GM18511 (cell line): ENCODE results near the gene DAGLA.

Source experiments
- ATAC-seq: cut with Tn5 transposase; IDR thresholded peaks from one replicate; pipeline ENCODE4 v1.9.1; 2021; ENCODE audit warnings: mild to moderate bottlenecking, moderate library complexity; ENCODE audit not compliant: unreplicated experiment

The DAGLA gene

GRCh38 chr11:61706452-61707400, 26.5 kb downstream of the DAGLA start:
- no peak for ATAC-seq

DNA sequence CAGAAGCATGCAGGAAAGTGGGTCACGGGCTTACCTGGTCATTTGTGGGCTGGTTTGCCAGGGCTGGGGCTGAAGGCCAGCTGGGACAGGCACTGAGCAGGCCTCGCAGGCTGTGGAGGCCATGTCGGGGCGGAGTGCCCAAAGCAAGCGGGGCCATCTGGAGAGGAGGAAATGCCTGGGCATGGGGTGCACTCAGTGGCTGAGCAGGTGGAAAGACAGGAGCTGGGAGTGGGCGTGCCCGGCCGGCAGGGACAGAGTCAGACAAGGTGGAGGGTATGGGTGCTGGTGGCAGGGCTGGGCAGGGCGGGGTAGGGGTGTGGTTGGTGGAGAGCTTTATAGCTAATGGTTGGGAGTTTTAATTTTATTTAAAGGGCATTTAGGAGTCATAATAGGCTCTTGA, 27.4 kb downstream of the DAGLA start:
- ATAC-seq, result no peak

DNA sequence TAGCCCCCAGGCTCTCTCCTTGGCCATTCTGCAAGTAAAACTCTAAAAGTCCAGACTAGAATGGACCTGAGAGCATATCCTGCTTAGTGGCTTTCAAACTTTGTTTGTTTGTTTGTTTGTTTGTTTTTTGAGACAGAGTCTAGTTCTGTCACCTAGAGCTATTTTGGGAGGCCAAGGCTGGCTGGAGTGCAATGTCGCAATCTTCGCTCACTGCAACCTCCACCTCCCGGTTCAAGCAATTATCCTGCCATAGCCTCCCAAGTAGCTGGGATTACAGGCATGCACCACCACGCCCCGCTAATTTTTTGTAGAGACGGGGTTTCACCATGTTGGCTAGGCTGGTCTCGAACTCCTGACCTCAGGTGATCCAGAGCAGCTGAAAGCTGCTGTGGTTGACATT, 28.9 kb downstream of the DAGLA start:
- no peak for ATAC-seq

DNA sequence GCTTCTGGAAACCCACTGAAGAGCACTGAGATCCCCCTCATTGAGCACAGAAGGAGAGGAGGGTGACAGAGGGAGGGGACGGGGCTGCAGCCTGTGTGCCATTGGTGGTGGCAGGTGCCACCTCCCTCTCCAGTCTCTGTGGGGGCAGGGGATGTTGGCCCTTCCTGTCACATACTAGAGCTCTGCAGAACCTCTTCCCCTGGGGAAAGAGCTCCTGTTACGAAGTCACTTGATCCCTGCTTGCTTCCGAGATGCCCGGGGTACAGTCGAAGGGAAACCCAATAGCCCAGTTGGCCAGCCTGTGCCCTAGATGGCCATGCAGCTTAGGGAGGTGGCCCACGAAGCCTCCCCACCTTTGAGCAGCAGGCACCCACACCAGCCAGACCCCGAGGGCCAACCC, 29.4 kb downstream of the DAGLA start:
- no peak for ATAC-seq

DNA sequence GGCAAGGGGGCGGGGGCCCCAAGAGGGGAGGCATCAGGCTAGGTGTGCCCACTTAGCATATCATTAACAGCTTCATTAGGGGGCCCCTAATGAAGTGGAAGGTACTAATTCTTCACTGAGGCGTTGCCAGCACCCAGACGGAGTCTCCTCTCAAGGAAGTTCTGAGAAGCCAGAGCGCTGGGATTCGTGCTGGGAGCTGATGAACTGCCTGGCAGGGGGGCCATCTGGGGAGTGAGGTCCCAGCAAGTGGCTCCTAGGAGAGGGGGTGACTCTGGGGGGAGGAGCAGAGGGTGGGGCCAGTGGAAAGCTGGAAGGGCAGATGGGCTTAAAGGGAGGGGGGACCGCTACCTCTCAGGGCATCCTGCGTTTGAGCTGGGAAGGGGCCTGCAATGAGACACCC, 29.8 kb downstream of the DAGLA start:
- no peak for ATAC-seq

DNA sequence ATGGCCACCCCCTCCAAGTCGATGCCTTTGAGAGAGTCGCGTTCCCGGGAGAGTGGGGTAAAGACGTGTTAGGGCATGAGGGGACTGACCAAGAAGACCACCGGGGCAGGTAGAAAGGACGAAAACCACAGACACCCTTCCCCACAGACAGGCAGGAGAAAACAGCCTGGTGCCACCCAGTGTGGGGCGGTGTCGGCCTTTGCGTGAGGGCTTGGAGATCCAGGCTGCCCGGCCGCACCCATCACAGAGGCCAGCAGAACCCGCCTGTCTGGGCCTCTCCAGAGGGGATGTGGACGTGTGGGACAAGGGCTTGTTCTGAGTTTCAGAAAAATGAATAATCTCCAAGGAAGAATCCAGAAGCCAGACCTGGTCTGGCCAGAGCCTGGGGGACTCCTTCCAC, 30.8 kb downstream of the DAGLA start:
- no peak for ATAC-seq

GRCh38 chr11:61711498-61711897, 31.3 kb downstream of the DAGLA start:
- no peak for ATAC-seq

GRCh38 chr11:61712314-61712713, 32.1 kb downstream of the DAGLA start:
- no peak for ATAC-seq

DNA sequence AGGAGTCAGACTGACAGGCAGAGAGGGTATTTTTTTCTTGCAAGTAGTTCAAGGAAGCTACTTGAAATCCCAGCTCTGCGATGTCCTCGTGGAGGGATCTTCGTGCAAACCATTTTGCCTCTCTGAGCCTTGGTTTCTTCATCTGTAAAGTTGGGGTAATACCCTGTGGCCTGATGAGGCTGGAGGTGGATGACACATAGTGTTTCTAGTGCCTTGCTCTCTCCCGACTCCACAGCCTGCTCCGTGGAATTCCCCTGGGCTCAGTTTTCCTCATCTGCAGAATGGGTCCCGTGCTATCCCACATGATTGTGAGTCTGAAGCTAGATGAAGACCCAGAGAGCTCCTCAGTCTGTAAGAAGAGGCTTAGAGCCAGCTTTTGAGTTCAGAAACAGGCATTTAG, 32.7 kb downstream of the DAGLA start:
- ATAC-seq, result no peak

- ATAC-seq, result no peak
Measured at GRCh38 chr11:61713464-61713863, 33.3 kb downstream of the DAGLA start.

- no peak for ATAC-seq
Measured at GRCh38 chr11:61713906-61714305, 33.7 kb downstream of the DAGLA start.

DNA sequence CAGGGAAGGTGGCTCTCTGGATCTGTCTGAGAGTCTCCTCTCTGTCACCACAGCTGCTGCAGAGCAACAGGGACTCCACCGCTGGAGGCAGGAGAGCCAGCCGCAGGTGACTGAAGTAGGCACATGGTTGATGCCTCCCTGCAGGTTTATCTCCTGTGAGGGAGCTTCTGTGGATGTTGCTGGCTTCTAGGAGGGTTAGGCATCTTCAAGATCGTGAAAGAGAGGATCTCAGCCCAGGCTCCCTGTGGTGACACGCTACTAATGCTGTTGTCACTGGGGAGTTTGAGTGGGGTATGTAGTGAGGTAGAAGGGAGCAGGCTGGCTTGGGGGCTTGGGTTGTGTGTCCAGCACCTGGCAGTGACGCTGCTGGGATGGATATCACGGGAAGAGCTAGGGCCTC, 34.1 kb downstream of the DAGLA start:
- no peak for ATAC-seq

DNA sequence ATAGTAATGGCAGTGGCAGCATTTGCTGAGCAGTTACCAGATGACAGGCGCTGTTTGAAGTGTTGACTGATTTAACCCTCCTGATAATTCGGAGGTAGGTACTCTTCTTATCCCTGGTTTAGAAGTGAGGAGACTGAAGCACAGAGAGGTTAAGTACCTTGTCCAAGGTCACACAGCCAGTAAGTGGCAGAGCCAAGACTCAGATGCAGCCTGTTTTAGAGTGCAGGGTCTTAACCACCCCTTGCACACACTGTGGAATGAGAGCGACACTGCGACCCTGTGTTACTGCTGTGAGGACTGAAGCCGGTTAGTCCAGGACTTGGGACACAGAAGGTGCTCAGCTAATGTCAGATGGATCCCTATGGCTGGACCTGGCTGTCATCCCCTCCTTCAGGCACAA, 34.7 kb downstream of the DAGLA start:
- ATAC-seq, result no peak

DNA sequence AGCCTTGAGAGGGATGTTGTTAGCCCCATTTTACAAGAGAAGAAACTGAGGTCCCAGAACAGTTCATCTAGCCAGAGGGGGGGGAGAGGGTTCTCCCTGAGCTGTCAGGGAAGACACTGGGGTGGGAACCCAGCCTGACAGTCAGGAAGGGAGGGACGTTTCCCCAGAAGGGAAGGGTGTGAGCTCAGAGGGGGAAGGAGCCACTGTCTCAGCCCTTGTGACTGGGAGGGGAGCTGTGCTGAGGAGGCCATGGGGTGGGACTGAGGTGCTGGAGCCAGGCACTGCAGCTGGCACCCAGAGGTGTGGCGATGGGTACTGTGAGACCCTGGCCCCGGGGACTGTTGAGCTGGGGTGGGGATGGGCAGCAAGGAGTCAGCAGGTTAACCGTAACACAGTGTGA, 35.7 kb downstream of the DAGLA start:
- no peak for ATAC-seq

- no peak for ATAC-seq
Measured at GRCh38 chr11:61716478-61717285, 36.5 kb downstream of the DAGLA start.

- ATAC-seq, result no peak
Measured at GRCh38 chr11:61717286-61718033, 37.3 kb downstream of the DAGLA start.

GRCh38 chr11:61718046-61718531, 37.9 kb downstream of the DAGLA start:
- ATAC-seq, result no peak

DNA sequence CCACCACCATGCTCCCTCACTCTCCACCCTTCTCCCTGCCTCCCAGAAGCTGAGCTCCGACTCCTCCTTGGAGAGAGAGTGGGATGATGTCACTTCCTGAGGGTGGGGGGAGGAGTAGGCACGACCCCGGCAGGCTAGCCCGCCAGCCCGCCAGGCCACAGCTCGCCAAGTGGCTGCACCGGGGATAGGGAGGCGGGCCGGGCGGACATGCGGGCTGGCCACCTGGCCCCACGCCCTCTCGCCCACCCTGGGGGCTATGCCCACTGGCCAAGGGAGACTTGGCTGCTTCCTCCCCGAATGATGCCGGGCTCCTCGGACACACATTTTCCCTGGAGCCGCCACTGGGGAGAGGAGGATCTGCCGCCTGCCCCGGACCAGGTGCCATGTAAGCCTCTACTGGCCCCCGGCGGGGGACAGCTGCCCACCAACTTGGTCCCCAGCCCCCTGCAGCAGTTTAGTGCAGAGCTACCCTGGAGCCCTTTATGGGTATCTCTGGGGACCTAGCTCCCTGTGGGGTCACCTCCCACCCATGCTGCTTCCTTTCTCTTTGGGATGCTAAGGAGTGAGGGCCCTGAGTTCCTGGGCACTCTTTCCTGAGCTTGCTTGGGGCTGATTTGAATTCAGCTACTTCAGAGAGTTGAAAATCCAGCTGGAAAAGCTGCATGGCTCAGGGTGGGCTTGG, 38.6 kb downstream of the DAGLA start:
- no peak for ATAC-seq

GRCh38 chr11:61719978-61720377, 39.8 kb downstream of the DAGLA start:
- no peak for ATAC-seq

- no peak for ATAC-seq
Measured at GRCh38 chr11:61720597-61720996, 40.4 kb downstream of the DAGLA start.

DNA sequence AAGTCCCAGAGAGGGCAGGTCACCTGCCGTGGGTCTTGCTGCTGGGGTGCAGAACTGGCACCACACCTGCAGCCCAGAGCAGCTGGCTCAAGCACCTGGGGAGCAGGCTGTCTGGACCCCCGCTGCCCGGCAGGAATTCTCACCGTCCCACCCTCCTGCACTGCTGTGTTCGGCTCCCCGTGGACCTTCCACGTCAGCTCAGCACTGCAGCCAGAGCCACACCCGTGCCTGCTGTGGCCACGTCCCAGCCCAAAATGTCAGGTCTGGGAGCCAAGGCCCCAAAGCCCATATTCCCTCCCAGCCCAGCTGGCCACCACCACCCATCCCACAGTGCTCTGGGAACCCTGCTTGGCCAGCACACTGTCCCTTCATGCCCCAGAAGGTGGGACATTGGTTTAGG, 44.2 kb downstream of the DAGLA start:
- no peak for ATAC-seq
